ENCODE measurements around the gene LRP1. TPM values are rescaled to one million over a fixed set of nuclear protein-coding genes. Genes with fewer than 3 reads are reported as not detected.

The LRP1 gene
- total and polyA plus RNA-seq, 8 donors: 12.2 to 89.4 (median 24.1) TPM

DNA sequence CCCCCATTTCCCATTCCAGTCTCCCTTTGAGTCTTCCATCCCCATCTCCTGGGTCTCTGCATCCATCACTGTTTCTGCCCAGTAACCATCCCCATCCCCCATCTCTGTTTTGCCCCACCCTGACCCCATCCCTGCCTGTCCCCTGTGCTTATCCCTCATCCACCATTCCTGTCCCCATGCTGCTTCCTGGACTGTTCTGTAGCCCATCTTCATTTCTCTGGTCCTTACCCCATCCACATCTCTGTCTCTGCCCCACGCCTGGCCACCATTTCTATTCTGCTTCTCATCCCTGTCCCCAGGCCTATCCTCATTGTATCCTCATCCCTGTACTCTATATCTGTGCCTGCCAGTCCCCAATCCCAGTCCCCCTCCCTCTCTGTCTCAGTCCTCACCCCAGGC is 92.5 kb downstream of the LRP1 start:
- no peak for TF ChIP-seq CTCF (IDR thresholded peaks at IDR 0.05)

GRCh38 chr12:57221169-57221917 is 93.1 kb downstream of the LRP1 start:
- intact Hi-C loops (cut with DNase I): no loop called here
- FAIRE-seq (no peak), ATAC-seq (no peak), DNase-seq (no peak)
- Histone ChIP-seq H3K9me3 (no peaks in the 10 kb centered on the region), H3K4me1 (peaks cover 0 to 8% (median 7%) of the 10 kb centered on the region in 3 donors), H3K27ac (no peak overlapping the region), H3K36me3 (no peaks in the 10 kb centered on the region), H3K4me3 (no peak overlapping the region), H3K27me3 (peaks cover 0 to 6% (median 0%) of the 10 kb centered on the region in 4 donors)
- WGBS, 2 donors: 27 to 38% methylated on average over 19 to 24 of the region's 24 CpGs
- TF ChIP-seq CTCF (IDR thresholded peaks at IDR 0.05): no peak

More for the DNA sequence above, 92.5 kb downstream of the LRP1 start:
- peaks cover 0 to 9% (median 8%) of the 10 kb centered on the region in 3 donors for H3K4me1 ChIP-seq
- peaks cover 0 to 6% (median 0%) of the 10 kb centered on the region in 4 donors for H3K27me3 ChIP-seq
- no peak for FAIRE-seq
- H3K36me3 ChIP-seq: no peaks in the 10 kb centered on the region
- no peak for DNase-seq
- intact Hi-C loops (cut with DNase I): no loop called here
- no peak overlapping the region for H3K27ac ChIP-seq
- H3K9me3 ChIP-seq: no peaks in the 10 kb centered on the region
- H3K4me3 ChIP-seq: no peak overlapping the region
- no peak for ATAC-seq
- 61 to 74% methylated on average over 1 of the region's 1 CpG for WGBS, 2 donors

DNA sequence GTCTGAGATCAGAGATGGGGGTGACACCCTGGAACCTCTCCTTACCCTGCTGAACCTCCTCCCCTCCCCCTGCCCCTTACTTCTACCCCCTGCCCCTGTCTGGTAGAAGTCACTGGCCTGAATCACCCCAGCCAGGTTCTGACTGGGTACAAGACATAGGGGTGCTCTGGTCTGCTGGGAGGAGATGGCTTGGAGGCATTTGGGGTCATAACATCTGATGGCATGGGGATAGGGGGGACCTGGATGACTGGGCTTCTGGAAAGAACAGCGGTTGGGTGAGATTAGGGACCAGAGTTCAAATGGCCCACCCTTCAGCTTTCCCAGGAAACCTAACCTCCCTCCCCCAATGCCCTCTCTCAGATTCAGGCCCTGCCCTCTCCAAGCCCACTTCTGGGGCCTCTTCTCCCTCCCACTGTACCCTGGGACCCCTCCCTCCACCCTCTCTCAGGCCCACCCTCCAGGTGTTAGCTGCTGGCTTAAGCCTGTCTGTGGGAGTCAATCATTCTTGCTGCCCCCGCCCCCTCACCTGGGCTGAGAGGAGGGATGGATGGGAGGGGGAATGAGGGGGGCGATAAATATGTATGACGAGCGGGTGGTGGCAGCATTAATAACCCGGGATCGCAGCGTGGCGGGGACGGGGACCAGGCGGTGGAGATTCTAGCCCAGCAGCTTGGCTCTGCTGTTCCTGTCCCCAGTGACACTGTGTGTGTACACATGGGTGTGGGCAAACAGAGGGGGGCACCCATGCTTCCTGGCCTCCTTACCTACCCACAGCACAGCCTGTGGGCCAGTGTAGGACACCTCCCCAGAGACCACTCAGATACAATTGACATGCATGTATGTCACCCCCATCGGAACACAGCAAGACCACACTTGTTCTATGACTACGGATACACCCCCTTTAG is 94.3 kb downstream of the LRP1 start:
- Histone ChIP-seq H3K9me3 (no peaks in the 10 kb centered on the region), H3K4me3 (no peak overlapping the region), H3K36me3 (no peaks in the 10 kb centered on the region), H3K27ac (no peak overlapping the region), H3K4me1 (peaks cover 0 to 1% (median 1%) of the 10 kb centered on the region in 3 donors), H3K27me3 (peaks cover 0 to 6% (median 0%) of the 10 kb centered on the region in 4 donors)
- intact Hi-C loops (cut with DNase I): no loop called here
- DNase-seq: peak in 1 of 6 donors; percentile 13
- ATAC-seq: no peak
- TF ChIP-seq CTCF (IDR thresholded peaks at IDR 0.05): no peak
- FAIRE-seq: no peak
- WGBS, 2 donors: 49 to 55% methylated on average over 13 of the region's 13 CpGs

DNA sequence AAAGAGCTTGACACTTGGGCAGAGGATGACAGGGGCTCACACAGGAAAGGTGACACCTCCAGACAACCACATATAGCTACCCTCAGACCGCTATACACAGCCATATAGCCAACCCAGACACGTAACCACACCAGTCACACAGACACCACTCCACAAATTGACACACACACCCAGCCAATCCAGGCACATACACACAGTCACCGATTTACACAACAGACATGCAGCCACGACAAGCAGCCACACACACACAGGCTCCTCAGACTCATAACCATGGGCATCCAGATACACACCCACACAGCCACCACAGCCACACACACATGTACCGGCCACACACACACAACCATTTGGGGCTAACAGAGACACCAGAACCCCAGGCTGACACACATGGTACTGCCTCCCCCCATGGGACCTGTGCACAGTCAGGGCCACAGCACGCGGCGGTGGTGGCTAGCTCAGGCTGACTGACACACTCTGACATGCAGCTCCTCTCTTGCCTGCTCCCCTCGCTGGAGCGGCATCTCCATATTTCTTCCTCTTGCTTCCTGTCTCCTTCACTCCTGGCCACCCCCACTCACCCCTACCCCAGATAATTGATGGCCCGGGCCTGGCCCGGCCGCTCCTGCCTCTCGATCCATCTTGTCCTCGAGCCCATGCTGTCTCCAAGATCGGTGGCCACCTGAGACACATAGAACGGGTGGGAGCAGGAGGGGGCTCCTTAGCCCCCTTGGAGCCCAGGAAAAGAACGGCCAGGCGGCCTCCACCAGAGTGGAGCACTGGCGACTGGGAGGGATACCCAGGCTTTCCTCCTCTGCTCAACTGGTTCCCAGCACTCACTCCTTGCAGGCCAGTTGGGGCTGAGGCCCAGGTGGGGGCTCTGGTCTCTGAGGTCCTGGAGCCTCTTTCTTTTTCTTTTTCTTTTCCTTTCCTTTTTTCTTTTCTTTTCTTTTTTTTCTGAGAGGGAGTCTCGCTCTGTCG is 95.2 kb downstream of the LRP1 start:
- Histone ChIP-seq H3K36me3 (no peaks in the 10 kb centered on the region), H3K4me1 (no peaks in the 10 kb centered on the region), H3K4me3 (no peak overlapping the region), H3K27ac (no peak overlapping the region), H3K9me3 (no peaks in the 10 kb centered on the region), H3K27me3 (peaks cover 0 to 6% (median 0%) of the 10 kb centered on the region in 4 donors)
- ATAC-seq (no peak), FAIRE-seq (no peak), DNase-seq (peak in 1 of 6 donors; percentile 49)
- 64 to 68% methylated on average over 22 of the region's 22 CpGs for WGBS, 2 donors
- no peak for TF ChIP-seq CTCF (IDR thresholded peaks at IDR 0.05)
- intact Hi-C loops (cut with DNase I): no loop called here

All from pancreas (tissue), 10 donors.